ENCODE measurements around the gene MYO5B.

DNA sequence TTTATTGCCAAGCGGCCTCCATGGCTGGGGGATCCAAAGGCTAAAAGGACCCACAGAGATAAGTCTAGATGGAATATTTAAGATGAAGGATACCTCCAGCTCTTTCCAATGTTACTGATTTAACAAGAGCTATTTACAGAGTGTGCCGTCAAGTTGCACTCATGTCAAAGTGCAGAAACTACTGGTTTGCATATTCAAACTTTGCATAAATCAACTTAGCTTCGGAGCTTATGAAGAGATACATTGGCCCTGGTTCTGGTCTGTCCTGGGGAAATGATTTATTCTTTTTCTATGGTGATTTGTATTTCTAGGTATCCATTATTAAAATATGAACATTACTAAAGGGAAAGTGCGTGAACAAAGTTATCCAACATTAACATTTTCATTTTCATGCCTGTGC, 14.4 kb upstream of the MYO5B start:
- TF ChIP-seq, protein P1, sequence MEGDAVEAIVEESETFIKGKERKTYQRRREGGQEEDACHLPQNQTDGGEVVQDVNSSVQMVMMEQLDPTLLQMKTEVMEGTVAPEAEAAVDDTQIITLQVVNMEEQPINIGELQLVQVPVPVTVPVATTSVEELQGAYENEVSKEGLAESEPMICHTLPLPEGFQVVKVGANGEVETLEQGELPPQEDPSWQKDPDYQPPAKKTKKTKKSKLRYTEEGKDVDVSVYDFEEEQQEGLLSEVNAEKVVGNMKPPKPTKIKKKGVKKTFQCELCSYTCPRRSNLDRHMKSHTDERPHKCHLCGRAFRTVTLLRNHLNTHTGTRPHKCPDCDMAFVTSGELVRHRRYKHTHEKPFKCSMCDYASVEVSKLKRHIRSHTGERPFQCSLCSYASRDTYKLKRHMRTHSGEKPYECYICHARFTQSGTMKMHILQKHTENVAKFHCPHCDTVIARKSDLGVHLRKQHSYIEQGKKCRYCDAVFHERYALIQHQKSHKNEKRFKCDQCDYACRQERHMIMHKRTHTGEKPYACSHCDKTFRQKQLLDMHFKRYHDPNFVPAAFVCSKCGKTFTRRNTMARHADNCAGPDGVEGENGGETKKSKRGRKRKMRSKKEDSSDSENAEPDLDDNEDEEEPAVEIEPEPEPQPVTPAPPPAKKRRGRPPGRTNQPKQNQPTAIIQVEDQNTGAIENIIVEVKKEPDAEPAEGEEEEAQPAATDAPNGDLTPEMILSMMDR (IDR thresholded peaks at IDR 0.05 in 2 of 3, conservative IDR thresholded peaks at IDR 0.05 in 1 of 3; ENCODE audit: insufficient read depth in 2 of 3, low read depth in 1 of 3, low read length in 3 of 3): no peak
- TF ChIP-seq SREBF2 (CRISPR knock-in tag; IDR thresholded peaks at IDR 0.05): no peak
- TF ChIP-seq, protein P2, sequence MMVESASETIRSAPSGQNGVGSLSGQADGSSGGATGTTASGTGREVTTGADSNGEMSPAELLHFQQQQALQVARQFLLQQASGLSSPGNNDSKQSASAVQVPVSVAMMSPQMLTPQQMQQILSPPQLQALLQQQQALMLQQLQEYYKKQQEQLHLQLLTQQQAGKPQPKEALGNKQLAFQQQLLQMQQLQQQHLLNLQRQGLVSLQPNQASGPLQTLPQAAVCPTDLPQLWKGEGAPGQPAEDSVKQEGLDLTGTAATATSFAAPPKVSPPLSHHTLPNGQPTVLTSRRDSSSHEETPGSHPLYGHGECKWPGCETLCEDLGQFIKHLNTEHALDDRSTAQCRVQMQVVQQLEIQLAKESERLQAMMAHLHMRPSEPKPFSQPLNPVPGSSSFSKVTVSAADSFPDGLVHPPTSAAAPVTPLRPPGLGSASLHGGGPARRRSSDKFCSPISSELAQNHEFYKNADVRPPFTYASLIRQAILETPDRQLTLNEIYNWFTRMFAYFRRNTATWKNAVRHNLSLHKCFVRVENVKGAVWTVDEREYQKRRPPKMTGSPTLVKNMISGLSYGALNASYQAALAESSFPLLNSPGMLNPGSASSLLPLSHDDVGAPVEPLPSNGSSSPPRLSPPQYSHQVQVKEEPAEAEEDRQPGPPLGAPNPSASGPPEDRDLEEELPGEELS (CRISPR knock-in tag; IDR thresholded peaks at IDR 0.05; ENCODE audit: borderline replicate concordance): no peak
- TF ChIP-seq NKRF (IDR thresholded peaks at IDR 0.05; ENCODE audit: borderline replicate concordance): no peak
- TF ChIP-seq REST (IDR thresholded peaks at IDR 0.05; ENCODE audit: borderline replicate concordance): no peak
- no peak for TF ChIP-seq REST (CRISPR knock-in tag; IDR thresholded peaks at IDR 0.05; ENCODE audit: low read depth)
